Activated T-helper 9 cell treated with anti-CD3 and anti-CD28 coated beads, Interleukin-2, amount 50 U/mL, for 16 hours (primary cell): Measurements from ENCODE around the gene BICRAL.
"Not testable (repeated sequence)": the region's sequence is repeated elsewhere in the genome, so short reads cannot be mapped to it uniquely, and the experiment has no call there.

Source experiments
- DNase-seq: peaks from one replicate; pipeline ENCODE4 v3.0.0-alpha.2; 2020; ENCODE audit warnings: low read depth

The BICRAL gene

DNA sequence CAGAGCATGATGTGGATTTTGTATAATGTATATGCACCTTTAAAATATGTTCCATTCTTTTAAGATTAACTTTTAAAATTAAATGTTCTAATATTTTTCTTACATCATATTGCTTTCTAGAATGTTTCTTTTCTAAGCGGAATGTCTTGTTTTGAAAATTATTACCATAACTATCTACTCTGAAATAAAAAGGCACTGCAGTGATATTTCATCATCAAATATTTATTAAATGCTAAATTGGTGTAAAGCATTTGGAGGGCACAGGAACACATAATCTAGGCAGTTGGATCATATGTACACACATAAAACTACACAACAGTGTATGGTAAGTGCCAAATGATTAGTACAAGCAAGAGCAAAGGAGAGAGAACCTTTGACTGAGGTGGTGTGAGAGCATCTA, 13.8 kb downstream of the BICRAL start:
- DNase-seq: no peak

DNA sequence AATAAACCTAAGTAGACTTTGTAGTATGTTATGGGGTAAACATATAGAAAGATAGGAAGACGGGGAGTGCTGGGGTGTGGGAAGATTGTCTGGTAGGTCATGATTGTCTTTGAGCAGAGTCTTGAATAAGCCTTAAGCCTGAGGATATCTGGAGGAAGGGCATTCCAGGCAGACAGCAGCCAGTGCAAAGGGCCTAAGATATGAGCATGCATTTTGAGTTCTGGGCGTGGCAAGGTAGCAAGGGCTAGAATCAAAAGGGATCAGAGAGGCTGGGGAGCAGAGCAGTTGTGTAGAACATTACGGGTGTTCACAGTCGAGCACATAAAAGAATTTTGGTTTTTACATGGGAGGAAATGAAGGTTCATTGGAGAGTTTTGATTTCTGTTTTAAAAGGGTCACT, 14.3 kb downstream of the BICRAL start:
- no peak for DNase-seq

DNA sequence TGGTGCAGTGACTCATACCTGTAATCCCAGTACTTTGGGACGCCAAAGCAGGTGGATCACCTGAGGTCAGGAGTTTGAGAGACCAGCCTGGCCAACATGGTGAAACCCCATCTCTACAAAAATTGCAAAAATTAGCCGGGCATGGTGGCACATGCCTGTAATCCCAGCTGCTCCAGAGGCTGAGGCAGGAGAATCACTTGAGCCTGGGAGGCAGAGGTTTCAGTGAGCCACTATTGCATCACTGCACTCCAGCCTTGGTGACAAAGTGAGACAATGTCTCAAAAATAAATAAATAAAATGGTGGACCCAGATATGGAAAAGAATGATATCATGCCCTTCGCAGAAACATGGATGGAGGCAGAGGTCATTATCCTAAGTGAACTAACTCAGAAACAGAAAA, 15.8 kb downstream of the BICRAL start:
- not testable (repeated sequence) for DNase-seq

DNA sequence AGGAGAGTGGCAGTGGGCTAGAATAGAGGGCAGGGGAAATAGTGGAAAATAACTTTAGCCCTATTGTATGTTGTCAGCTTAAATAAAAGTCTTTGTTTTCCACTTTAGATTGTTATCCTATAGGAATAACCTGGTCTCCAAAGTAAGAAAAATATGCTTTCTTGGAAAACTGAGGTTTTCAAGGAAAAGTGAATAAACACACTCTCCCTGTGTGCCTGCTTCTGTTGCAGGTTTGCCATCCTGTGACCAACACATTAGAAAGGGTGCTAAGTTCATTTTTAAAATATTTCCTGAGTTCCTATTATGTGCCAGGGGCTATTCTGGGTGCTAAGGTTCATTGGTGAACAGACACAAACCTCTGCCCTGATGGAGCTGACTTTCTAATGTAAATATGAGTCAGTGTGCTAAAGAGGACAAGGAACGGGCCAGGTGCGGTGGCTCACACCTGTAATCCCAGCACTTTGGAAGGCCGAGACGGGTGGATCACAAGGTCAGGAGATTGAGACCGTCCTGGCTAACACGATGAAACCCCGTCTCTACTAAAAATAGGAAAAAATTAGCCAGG, 23.5 kb downstream of the BICRAL start:
- DNase-seq: no peak

DNA sequence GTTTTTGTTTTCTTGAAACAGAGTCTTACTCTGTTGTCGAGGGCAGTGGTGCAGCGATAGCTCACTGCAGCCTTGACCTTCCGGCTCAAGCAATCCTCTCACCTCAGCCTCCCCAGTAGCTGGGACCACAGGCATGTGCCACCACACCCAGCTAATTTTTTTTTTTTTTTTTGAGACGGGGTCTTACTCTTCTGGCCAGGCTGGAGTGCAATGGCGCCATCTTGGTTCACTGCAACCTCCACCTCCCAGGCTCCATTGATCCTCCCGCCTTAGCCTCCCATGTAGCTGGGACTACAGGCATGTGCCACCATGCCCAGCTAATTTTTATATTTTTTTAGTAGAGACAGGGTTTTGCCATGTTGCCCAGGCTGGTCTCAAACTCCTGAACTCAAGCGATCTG, 24.5 kb downstream of the BICRAL start:
- not testable (repeated sequence) for DNase-seq

DNA sequence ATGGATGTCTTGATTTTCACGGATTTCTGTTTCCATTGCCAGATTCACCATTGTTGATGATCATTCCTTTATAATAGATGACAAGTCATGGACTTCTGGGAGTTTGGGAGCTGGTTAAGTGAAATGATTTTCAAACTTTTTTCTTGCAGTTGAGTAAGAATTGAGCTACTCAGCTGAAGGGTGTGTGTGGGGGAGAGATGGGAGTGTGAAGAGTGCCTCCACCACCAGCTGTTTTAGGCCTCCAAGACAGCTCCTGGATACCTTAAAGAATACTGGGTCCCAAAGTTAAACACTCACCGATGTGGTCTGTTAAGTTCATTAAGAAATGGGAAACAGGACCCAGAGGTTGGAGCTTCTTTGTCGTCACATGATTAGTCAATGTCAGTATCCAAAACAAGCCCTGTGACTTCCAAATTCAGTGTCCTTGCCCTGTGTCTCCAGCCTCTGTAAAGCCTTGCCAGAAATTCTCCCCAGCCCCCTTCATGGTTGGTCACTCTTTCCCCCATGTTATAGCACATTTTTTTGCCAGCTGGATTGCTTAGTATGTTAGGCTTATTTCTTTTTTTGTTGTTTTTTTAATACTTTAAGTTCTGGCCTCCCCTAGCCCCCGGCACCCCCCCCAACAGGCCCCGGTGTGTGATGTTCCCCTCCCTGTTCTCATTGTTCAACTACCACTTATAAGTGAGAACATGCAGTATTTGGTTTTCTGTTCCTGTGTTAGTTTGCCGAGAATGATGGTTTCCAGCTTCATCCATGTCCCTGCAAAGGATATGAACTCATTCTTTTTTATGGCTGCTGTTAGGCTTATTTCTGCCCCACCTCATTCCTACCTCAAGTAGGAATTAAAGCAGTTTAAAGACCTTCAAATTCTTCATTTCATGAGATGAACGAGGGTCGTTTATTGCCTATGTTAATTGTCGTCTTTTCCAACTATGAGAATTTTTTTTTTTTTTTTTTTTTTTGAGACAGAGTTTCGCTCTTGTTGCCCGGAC, 26.9 kb downstream of the BICRAL start:
- DNase-seq: no peak

DNA sequence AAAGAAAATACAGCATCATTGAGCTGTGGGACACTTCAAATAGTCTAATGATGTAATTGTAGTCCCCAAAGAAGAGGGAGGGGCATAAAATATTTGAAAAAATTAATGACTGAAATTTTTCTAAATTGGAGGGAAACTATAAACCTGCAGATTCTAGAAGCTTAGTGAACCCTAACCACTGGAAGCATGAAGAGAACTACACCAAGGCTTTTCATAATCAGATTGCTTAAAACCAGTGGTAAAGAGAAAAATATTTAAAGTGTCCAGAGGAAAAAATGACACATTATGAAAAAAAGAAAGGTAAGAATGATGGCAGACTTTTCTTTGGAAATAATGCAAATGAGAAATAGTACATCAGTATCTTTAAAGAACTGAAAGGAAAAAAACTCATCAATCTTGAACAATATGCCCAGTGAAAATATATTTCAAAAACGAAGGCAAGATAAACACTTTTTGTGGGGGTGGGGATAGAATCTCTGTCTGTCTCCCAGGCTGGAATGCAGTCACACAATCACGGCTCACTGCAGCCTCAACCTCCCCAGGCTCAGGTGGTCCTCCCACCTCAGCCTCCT, 31.3 kb downstream of the BICRAL start:
- no peak for DNase-seq

DNA sequence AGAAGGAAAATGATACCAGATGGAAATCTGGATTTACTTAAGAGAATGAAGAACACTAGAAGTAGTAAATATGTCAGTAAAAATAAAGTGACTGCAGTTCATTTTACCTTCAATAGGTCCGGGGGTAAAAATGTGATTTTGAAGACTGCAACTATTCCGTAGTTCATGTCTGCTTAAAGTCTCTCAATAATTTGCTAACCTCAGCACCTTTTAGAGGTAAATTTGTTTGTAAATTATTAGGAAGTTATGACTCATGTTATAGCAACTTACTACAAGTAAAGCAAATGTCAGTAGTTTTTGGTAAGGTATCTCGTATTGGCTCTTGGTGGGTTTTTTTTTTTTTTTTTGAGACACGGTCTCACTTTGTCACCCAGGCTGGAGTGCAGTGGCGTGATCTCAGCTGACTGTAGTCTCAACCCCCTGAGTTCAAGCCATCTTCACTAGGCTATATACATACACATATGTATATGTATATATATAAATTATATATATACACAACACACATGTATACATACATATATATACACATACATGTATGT, 32.1 kb downstream of the BICRAL start:
- no peak for DNase-seq

DNA sequence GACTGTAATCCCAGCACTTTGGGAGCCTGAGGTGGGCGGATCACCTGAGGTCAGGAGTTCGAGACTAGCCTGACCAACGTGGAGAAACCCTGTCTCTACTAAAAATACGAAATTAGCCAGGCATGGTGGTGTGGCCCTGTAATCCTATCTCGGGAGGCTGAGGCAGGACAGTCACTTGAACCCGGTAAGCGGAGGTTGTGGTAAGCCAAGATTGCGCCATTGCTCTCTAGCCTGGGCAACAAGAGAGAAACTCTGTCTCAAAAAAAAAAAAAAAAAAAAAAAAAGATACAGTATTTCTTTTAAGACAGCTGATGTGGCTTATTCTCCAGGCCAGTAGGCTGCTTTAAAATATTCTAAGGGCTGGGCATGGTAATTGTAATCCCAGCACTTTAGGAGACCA, 33.9 kb downstream of the BICRAL start:
- not testable (repeated sequence) for DNase-seq

DNA sequence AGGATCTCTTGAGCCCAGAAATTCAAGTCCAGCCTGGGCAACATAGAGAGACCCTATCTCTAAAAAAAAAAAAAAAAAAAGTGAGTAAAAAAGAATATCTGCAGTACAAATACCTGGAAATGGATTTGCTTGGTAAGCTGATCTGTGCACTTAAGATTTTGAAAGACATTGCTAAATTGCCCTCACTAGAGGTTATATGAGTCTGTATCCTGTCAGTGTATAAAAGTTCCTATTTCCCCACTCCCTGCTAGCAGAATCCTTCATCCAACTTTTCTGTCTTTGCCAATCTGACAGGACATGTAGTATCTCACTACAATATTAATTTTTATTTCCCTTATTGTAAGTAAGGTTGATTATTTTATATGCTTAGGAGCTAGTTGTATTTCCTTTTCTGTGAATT, 36.1 kb downstream of the BICRAL start:
- DNase-seq: no peak

DNA sequence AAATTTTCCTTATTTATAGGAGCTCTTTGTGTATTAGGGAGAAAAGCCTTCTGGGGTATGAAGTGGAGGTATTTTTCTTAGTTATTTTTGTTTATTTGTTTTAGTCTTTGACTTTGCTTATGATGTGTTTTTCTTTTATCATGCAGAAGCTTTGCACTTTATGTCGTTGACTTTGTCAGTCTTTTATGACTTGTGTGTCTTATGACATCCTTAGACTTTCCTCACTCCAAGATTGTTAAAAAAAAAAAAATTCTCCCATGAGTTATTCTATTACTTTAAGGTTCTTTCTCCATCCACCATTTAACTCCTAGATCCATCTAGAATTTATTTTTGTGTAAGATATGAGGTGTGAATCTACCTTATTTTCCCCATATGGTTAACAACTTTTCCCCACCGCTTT, 36.6 kb downstream of the BICRAL start:
- DNase-seq: no peak

DNA sequence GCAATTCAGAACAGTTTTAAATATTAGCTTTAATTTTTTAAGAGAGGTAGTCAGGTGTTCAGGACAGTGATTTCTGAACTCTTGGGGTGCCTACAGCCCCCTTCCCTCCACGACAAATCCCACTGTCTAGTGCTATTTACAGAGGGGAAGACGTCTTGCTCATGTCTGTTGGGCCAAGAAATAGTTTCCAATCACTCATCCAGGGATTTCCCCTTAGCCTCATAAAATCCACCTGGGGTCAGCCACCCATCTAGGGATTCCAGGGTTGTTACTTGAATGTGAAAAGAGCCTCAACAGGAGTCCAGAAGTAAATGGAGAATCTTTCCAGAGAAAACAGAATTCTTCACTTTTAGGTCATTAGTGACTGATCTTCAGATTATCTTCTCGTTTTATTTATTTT, 37.0 kb downstream of the BICRAL start:
- no peak for DNase-seq

DNA sequence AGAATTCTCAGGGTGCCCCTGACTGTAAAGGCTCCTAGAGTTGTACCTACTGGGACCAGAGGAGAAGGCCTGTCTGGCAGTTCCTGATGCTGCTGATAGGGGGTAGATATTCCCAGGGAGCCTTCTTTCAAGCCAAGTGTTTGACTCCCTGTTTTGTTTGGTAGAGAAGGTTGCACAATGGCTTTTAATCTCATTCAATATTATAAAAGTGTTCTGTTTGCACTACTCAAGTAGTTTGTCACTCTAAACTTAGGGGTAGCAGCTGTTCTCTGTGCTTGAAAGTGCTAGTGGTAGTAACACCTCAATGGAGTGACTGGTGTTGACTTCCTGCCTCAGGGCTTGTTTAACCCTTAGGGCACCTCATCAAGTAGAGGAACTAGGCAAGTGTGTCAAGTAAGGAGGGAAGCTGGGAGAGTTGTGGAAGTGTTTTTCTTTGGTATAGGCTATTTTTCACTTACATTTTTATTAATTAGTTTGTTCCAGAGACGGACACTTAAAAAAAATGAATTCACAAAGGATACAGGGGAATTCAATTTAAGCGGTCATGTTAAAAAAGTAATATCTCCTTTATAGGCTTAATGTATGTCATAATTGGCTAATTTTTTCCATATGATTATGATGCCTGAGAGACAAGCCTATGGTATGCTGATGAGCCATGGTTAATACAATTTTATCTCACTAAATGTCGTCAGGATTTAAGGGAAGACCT, 38.1 kb downstream of the BICRAL start:
- DNase-seq: no peak

DNA sequence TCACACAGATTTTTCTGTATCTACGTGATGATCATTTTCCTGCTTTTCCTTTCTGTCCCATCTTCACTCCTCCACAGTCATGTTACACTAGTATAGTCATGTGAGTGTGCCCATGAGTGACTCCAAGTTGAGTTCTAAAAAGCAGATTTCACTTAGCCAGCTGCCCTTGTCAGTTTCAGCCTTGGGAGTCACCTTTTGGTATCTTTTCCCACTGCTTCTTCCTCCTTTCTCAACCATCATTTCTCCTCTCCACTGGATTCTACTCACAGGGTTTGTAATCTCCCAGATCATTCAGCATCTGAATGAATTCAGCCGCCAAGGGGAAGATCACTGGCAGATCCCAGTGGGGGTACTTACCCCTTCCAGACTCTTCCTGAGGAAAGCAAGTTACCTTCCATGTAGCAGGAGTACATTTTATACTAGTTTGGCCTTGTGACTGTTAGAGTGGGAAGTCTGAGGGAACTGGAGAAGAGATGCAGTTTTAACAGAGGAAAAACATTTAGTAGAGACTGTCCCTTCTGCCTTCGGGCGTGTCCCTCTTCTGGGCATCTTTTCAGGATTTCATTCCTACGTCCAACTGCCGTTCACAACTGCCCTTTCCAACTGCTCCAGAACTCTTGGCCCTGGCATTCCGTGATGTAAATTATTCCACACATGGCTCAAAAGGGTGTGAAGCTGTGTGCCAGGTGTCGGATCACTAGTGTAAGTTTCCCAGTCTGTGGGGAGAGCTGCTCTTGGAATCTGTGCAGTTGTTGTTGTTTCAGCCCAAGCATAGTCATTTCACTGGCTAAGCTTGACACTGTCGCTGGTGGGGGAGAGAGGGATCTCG, 38.9 kb downstream of the BICRAL start:
- DNase-seq: no peak

DNA sequence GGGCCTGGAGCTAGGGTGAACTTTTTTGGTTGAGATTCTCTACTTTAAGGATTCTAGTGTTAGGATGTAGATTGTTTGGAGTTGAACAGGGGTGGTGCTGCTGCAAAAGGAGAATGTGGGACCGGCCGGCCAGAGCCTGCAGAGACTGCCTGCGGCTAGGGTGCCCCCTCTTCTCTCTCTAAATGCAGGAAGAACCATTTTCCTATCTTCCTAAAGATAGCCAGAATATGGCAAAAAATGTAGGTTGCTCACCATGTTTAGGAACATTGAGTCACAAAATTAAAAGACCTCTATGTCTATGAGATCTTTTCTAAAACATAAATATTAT, 39.5 kb downstream of the BICRAL start:
- no peak for DNase-seq

DNA sequence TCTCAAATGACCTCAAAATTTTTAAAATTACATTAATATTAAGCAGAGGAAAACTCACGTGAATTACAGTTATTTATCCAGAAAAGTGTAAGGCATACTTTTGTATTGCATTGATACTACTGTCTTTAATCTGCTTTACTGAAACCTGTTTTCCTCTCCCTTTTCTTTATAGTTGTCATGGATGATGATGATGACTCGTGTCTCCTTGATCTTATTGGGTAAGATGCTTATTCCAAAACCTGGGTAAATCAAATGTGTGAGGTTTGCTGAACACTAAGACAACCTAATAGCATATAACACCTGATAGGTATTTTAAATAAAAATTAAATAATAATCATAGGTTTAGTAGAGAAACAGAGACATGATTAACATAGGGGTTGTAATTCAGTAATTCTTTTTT, 40.0 kb downstream of the BICRAL start:
- no peak for DNase-seq

DNA sequence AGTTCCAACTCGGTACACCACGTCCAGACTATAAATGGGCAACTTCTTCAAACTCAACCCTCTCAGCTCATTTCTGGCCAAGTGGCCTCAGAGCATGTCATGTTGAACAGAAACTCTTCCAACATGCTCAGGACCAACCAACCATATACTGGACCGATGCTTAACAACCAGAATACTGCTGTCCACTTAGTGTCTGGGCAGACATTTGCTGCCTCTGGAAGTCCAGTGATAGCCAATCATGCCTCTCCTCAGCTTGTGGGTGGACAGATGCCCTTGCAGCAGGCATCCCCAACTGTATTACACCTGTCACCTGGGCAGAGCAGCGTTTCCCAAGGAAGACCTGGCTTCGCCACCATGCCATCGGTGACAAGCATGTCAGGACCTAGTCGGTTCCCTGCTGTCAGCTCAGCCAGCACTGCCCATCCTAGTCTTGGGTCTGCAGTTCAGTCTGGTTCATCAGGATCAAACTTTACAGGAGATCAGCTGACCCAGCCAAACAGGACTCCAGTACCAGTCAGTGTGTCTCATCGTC, 47.8 kb downstream of the BICRAL start:
- DNase-seq: no peak

DNA sequence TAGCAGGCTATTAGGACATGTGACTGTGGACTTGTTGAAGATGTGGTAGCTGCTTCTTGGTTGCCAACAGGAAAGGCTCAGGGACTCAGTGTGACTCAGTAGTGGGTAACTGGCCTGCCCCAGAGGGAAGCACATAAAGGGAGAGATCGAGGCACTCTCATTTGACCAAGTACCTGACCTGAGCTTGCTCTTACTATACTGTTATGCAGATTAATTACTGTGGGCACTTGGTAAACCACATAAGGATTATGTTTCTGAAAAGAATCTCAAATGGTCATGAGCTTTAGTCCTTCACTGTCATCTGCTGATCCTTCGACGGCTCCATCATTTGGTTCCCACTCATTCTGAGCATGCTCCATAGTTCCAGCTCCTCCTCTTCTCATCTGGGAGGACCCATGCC, 49.4 kb downstream of the BICRAL start:
- no peak for DNase-seq

DNA sequence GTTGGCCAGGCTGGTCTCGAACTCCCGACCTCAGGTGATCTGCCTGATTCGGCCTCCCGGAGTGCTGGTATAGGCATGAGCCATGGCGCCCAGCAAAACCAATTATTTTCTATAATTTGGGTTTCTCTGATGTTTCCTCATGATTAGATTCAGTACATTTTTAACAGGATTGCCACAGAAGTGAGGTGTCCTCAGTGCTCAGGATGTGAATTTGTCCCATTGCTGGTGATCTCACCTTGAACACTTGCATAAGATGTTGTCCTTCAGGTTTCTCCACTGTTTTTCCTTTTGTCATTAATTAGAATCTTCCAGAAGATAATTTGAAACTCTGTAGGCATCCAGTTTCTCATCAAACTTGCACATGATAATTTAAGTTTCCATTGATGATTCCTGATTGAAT, 52.2 kb downstream of the BICRAL start:
- DNase-seq: no peak

DNA sequence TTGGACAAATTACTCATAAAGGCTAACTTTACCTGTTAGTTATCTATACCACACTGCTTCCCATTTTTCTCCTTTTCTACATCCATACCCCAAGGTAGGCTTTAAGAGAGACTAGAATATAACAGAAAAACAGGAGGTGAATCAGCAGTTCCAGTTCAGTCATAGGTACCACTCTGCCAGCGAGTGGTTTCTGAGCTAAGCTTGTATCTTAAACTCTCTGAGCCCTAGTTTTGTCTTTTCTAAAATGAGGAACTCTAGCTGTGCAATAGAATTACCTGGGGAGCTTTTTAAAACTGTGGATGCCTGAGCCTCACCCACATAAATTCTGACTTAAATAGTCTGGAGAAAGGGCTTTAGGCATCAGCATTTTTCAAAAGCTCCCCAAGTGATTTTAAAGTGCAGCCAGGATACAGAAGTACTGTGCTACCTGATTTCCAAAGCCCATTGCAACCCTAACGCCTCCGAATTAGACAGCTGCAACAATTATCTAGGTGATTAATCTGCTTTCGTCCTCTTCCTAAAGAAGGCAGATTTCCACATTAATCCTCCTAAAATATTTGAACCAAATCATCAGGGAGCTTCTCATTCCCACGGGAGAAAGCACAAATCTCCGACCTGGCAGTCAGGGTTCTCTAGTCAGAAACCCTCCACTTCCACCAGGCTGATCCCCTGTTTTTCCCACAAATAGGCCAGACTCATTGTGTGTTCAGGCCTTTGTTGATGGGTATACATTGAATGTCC, 60.2 kb downstream of the BICRAL start:
- no peak for DNase-seq

DNA sequence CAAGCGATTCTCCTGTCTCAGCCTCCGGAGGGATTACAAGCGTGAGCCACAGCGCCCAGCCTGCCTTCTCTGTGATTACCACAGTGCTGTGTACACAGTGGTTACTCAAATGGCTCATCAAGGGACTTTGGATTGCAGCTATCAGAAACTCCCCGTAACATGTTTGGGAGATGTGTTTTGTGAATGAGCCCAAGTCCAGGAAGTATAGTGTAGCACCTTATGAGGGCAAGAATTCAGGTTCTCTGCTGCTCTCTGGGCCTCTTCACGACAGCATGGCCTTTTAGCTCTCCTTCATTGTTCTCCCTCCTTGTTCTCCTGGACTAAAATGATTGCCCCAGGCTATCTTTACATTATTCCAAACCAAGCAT, 63.5 kb downstream of the BICRAL start:
- DNase-seq: no peak
